Kasumi-1 (cell line): ENCODE results near the gene AKR1E2.
A peak's percentile ranks its signal among the peaks of the same experiment; 100 is the strongest.

ENCODE experiments used
- DNase-seq, 2 experiments: peaks; one replicate each; lab custom pipeline; 2025; lab: John Stamatoyannopoulos, UW

AKR1E2 gene

DNA sequence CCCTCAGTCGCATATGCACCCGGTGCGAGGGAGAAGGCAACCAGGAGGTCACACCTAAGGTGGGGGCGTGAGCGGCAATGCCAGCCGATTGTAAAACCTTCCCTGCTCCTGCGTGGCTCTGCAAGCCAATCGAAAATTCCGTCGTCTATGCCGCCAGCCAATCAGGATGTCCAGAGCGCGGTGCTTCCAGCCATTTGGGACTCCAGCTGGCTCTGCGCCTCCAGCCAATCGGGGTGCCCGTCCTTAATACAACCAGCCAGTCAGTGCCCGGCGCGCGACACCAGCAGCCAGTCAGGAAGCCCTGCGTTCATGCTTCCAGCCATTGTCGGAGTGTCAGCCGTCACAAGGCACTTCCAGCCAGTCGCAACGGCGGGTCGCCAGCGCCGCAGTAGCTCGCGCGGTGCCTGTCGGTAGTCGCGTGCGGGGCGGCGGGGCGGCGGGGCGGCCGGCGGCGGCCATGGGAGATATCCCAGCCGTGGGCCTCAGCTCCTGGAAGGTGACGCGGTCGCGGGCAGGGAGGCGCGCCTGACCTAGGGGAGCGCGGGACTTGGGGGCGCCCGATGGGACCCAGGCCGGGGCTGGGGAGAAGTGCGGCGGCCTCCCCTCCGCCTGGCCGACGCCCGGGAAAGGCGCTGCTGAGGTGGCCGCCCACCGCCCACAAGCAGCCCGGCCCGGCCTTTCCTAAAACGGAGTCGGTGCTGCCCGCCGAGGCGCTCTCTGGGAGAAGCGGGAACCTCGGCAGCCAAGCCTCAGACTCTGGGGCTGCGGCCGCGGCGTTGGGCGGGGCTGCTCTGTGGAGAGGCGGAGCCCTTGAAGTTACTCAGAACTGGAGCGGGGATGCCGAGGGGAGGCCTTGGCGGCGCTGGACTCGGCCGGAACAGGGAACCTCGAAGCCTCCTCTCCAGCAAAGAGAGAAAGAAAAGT is at the start of gene AKR1E2:
AKR1E2 (plus strand) TSS at position 340 of the 924 bp plus-strand sequence; CDS start at position 458, 118 bp downstream.
- DNase-seq = peak; percentile 16 to 40

DNA sequence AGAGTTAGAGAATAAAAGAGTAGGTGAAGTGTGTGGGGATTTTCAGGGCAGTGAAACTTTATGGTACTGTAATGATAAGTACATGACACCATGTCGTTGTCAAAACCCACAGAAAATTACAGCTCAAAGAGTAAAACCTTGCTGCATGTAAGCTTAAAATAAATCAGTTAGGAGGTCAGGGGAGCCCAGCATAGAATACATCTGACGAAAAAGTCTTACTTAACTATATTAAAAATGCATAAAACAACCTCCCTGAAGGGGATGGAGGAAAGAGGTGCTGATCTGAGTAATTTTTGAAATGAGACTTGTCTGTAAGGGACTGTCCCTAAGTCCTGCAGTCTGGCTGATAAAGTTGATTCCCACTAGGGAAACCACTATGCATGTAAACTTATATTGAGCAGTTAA is 49.8 kb upstream of the AKR1E2 start:
- no peak for DNase-seq

DNA sequence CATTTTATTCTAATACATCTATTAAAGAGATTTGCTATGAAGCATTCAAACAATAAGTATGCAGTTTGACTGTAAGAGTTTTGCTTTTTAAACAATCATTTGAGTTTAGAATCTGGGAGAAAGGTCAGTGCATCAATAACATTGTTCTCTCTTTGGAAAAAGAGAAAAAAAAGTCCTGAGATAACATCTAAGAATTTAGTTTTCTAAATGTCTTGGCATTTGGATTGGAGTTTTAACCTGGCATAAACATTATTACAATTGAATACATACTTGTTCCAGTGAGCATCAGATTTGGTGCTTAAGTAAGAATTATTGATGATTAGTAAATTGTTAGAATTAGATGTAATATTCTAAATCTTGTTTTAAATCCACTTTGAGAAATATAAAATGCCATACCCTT is 47.2 kb upstream of the AKR1E2 start:
- DNase-seq = no peak

DNA sequence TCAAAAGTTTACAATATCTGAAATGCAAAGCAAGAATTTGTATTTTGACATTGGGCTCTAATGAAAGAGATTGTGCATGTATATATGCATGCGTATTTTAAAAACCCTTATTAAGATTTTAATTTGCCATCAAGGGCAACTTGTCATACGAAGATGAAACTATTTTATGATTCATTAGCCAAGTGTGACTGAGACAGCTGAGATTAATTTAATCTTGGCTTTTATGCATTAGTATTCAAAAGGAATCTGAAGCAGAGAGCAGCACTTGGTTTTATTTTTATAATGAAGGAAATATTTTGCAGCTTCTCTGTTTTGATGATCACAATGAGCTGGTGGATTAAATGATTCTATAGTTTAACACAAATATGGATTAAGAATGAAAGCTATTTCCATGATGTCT is 45.9 kb upstream of the AKR1E2 start:
- no peak for DNase-seq

DNA sequence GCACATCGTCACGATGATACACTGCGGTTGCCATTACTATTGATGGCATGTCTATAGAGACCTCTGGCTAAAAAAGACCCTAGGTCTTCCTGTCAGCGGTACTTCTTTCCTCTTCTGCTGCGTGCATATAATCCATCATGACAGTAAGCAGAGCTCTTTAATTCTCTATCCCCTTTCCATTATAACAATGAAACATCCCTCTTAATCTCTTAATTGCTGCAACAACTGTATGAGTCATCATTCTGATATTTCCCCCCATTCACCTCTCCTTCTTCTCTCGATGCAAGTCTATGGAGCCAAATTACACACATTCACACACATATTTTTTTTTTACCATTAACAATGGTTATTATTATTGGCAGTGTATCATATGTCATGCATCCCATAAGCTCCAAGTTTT is 45.2 kb upstream of the AKR1E2 start:
- no peak for DNase-seq

DNA sequence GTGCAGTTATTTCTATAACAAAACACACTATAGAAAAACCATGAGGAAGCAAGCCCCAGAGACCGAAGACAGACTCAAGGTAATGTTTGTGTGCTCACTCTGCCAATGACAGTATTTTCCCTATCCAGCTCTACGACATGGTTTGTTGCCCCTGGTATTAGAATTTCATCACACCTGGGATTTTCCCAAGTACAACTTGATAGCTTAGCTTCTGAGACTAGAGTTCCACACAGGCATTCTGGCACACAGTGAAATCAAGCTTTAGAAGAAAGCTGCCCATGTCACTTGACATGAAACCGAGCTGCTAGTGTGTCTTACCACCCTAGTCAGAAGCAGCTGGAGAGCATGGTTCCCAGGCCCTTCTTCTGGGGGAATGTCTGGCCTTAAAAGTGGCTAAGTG is 44.1 kb upstream of the AKR1E2 start:
- DNase-seq = no peak

DNA sequence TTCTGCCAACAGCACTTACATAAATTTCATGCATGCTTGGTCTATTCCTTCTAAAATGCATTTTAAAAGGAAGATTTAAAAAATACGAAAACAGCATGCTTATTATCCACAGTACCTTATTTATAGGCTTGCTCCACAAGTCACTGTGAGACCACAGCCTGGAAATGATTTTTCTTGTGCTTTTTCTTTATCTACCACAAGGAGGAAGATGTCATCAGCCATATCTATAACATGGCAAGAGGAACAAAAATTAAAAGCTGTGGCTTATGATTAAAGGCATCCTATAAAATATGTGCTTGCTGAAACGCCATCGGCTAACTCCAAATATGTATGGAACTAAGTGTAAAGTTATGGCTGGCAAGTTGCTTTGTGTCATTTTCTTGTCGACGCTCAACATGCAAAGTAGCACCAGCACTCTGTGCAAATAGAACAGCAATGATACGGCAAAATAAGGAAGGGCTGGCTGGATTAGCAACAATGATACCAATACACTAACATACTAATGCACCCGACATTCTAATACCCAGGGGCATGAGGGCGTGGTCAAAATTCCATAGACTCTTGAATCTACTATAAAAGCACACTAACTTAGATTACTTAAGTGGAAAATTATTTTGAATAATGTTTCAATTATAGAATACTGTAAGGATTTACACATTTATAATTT is 41.2 kb upstream of the AKR1E2 start:
- DNase-seq = peak; percentile 13 to 37

DNA sequence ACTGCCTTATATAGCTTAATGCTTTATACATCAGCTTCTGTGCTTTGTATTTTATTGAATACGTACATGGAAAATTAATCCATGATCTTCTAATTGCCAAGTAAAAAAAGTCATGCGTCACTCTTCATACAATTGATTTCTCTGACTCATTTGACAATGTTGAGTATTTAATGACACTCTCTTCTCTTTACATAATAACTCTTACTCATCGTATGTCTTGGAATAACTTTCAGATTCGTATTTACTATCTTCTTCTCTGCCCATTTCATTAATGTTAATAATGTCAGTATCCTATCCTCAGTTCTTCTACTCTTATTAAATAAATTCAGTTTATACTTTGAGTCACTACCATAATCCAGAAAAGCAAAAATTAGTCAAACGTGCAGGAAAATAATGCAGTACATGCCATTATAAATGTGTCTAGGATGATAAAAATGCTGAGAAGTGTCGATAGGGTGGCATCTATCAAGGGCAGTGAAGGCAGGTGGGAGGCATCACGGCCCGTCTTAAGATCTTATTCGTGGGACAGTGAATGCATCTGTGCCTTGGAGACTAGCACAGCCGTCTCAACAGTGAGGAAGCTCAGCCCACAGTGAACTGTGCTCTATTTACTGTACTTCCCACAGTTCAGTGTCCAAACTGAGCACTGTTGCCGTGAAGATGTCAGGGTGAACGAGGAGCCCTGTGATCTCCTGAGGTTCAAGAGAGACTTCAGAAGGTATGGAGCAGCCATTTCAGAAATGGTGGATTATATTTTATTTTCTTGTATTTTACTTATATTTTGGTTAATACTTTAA is 39.8 kb upstream of the AKR1E2 start:
- no peak for DNase-seq

DNA sequence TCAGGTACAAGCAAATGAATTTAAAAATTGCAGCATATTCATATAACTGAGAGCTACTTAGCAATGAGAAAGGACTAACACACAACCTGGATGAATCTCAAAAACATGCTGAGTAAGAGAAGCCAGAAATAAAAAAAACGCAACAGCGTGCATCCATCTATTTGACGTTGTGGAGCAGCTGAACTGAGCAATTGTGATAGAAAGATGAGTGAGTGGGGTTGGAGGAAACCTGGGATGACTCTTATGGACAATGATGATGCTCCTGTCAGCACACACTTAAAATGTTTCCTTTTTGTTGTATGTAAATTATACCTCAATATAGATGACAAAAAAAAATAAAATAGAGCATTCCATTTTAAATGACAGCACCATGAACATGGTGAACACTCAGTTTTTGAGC is 36.0 kb upstream of the AKR1E2 start:
- no peak for DNase-seq

DNA sequence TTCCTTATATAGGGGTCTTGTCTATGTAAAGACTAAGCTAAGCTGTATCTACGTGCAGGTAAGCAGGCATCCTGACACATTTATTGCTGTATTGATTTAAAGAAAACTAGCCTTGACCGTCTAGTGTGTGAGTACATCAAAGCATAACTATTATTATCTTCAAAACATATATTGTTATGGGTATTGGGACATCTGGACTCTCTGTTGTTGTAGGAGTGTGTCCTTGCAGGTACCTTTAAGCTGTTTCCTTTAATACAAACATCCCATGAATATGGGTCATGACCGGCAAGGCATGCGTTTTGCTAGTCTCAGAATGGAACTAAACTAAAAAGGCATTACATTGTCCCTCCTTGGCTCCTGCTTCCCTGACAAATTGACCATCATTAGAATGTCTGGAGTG is 35.1 kb upstream of the AKR1E2 start:
- no peak for DNase-seq

DNA sequence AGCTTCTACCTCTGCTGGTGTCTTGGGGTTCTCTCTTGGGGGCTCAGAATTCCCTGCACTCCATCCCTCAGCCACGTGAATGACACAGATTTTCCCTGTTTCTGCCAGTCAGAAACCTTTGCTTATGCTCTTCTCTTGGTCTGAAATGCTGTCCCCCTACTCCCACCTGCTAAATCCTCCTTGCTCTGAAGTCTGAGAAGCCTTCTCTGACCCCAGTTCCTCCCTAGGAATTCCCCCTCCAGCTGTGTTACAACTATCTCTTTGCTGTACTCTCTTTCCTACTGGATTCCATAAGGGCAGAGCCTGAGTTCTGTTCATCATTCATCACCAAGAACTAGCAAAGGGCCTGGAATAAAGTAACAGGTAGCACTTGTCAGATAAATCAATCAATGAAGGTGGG is 33.6 kb upstream of the AKR1E2 start:
- DNase-seq = no peak

DNA sequence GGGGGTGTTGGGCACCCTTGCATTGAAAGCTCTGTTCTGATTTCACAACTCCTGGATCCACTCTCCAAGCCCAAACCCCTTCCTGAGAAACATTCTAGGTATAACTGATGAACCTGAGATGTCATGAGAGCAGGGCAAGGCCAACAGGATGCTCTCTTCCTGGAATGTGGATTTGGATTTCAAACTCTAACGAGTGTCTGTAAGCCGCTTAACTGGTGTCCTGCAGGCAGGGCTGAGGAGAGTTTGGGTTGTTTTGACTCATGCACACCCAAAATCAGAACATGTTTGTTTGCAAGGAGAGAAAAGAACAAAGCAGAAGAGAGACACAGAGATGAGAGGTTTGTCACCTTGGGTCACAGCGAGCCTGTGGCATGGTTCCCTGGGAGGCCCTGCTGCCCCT is 24.6 kb upstream of the AKR1E2 start:
- no peak for DNase-seq

DNA sequence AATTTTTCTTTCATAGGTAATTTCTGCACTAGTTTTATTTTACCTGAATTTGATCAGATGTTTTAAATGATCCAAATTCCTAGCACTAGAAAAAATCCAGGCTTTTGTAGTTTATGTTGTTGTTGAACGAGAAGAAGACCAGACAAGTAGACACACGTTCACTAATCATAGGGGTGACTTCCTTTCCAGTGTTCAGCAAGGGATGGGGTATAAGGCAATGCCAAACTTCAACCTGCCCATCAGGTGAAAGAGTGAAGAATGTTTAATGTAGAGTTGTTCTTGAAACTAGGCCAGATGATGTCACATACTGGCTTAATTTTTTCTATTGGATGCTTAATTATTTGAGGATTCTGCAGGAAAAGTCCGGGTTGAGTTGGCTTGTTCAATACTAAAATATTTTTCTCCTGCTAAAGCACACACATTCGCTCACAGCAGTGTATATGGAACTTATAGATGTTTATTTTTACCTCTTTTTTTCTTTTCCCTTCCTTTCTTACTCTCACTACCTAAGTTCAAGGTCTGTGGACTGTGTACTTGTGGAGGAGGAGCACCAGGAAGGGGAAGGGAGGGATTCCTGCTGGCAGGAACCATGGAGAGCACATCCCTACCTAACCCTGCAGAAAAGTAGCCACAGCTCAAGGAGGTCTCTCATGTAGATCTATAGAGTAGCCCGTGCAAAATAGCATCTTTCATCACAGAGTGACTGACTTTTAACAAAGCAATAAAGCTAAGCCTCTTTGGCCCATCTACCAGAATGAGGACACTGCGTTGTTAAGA is 23.1 kb upstream of the AKR1E2 start:
- DNase-seq = no peak

DNA sequence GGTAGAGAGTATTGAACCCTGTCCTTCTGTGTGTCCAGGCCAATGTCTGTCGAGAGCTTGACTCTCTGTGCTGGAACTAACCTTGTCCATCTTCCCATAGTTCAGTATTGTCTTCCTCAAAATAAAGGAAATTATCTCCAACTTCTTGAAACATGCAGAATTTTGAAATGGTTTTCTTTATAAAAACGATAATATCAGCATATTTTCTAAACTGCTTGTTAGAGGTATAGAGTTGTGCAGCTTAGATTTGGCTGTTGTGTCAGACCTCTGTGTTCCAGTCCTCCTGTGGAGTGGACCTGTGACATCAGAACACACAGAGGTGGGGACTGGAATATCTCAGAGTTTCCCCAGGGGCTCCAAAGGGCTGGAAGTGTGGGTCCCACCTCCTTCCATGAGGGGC is 22.2 kb upstream of the AKR1E2 start:
- no peak for DNase-seq

DNA sequence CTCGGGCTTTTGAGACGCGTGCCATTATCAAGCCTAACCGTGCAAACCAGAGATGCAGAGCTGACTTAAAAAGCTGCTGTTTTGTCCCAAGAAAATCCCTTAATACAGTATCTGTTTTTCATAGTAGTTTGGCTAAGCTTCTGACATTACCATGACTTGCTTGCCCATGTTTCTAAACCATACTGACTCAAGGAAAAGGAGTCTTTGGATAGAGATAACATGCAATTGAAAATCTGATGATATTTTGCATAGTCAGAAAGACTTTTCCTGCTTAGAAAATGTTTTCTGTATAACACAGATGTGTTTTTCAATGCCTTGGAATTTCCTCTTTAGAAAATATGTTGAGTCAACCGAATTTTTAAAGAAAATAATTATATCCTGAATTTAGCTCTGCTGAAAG is 21.5 kb upstream of the AKR1E2 start:
- no peak for DNase-seq

DNA sequence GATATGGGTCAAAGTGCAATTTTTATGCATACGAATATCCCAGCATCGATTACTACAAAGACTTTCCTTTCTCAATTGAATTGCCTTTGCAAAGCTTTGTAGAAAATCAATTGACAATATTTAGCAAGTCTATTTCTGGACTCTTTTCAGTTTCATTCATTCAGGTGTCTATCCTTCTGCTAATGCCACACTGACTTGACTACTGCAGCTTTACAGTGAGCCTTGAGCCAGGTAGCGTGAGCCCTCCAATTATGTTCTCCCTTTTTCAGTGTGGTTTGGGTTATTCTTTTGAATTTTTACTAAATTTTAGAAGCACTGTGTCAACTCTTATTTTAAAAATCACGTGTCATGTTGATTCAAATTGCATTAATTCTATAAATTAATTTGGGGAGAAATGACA is 19.5 kb upstream of the AKR1E2 start:
- no peak for DNase-seq

DNA sequence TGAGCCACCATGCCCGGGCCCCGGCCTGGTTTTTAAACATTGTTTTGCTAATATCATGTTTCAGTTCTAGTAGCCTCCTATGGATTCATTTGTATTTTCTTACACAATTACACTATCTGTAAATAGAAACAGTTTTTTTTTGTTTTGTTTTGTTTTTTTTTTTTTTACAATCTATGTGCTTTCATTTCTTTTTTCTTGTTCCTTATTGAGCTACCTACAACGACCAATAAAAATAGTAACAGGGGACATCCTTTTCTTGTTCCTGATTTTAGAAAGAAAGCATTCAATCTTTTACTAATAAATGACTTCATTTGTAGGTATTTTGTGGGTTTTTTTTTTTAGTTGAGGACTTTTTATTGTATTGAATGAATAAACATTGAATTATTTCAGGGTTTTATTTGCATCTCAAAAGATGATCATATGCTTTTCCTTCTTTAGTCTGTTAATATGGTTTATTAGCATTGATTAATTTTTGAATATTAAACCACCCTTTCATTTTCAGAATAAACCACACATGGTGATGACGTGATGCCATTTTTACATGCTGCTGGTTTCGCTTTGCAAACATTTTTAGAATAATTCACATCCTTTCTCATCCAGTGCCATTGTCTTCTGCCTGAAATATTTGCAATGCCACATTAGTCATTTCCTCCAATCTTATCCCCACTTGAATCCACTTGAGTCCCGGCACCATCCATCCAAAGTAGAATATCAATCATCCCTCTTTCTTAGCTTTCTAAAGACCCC is 18.1 kb upstream of the AKR1E2 start:
- DNase-seq = no peak

DNA sequence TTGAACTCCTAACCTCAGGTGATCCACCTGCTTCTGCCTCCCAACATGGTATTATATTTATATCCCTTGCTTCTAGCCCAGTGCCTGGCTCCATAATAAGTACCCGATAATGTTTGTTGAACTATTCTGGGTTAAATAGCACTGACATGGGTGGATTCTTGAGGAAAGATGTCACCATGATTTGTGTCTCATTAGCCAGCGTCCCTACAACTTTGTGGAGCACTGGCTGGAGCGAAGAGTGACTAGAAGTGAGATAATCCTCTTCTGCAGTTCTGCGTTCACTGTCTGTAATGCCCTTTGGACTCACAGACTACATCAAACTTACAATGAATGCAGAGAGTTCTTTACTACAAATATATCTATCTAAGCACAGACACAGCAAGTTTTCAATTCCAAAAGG is 16.9 kb upstream of the AKR1E2 start:
- DNase-seq = no peak

DNA sequence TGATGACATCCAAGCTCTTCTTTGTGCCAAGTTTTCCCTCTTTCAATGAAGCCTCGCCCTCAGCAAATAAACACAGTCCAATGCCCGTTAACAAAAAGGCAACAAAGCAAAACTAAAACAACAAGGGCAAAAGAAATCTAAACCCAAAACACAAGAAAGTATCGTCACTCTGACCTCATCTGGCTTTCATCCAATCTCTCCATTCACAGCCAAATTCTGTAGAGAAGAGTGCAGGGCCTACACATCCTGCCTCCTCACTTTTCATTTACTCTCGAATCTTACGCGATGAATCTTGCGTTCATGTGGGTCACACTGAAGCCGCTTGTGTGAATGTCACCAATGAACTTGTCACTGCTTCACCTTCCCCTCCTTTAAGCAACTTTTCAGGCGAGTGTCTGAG is 15.9 kb upstream of the AKR1E2 start:
- DNase-seq = no peak

DNA sequence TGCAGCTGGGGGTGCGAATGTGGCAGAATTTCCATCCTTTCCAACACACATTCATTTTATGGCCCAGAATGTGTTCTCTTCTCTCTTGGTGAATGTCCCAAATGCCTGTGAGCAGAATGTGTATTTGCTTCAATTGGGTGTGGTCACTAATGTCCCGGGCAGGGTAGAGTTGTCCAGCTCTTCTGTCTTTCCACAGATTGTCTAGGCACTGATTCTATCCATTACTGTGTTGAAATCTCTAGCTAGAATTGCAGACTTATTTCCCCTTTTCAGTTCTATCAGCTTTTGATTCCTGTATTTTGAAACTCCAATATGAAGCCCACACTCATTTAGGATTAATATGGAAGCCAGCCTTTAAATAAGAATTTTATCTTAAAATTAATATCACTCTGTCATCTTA is 14.0 kb upstream of the AKR1E2 start:
- DNase-seq = no peak

DNA sequence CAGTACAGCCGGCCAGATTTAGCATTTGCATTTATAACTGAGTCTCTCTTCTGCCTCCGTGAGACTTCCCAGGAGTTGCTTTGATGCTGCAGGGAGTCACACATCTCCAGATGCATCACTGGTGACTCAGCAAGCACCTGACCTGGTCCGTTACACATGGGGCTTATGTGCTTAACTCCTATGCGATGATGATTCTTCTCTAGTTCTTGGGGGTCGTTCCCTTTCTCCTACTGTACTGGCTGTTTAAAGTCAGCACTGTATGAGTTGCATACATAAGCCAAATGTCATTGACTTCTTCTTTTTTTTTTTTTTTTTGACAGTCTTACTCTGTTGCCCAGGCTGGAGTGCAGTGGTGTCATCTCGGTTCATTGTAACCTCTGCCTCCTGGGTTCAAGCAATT is 13.0 kb upstream of the AKR1E2 start:
- DNase-seq = no peak
